Neural progenitor cell (in vitro differentiated cells): ENCODE measurements around the gene KIF12. TPM values are rescaled to one million over a fixed set of nuclear protein-coding genes. Genes with fewer than 3 reads are reported as not detected.

ENCODE experiments used
- DNase-seq: peaks from one replicate; pipeline ENCODE4 v3.0.0-alpha.2; 2016; ENCODE audit warnings: low spot score
- H2AFZ ChIP-seq: fragments of 200-600 bp; sonication (generic); replicated peaks from 2 replicates; pipeline ENCODE4 v1.6.1; 2016; ENCODE audit warnings: antibody characterized with exemption
- H3F3A ChIP-seq: fragments of 200-600 bp; sonication (generic); 2 replicates; pipeline ENCODE4 v1.6.1; 2016; ENCODE audit warnings: antibody characterized with exemption, low read depth
- H3K27ac ChIP-seq: fragments of 200-600 bp; sonication (generic); 2 replicates; pipeline ENCODE4 v1.5.1; 2016; ENCODE audit warnings: mild to moderate bottlenecking
- H3K27me3 ChIP-seq: fragments of 200-600 bp; sonication (generic); 2 replicates; pipeline ENCODE4 v1.6.1; 2016; ENCODE audit warnings: mild to moderate bottlenecking, moderate library complexity
- H3K36me3 ChIP-seq: fragments of 200-600 bp; sonication (generic); 2 replicates; pipeline ENCODE4 v1.5.1; 2016
- H3K4me1 ChIP-seq: fragments of 200-600 bp; sonication (generic); 2 replicates; pipeline ENCODE4 v1.6.1; 2016; ENCODE audit warnings: mixed run types
- H3K4me2 ChIP-seq: fragments of 200-600 bp; sonication (generic); 2 replicates; pipeline ENCODE4 v1.6.1; 2016
- H3K4me3 ChIP-seq: fragments of 200-600 bp; sonication (generic); 2 replicates; pipeline ENCODE4 v1.5.1; 2016
- H3K79me2 ChIP-seq: fragments of 200-600 bp; sonication (generic); 2 replicates; pipeline ENCODE4 v1.6.1; 2016; ENCODE audit warnings: low read depth
- H3K9ac ChIP-seq: fragments of 200-600 bp; sonication (generic); 2 replicates; pipeline ENCODE4 v1.6.1; 2016
- H3K9me3 ChIP-seq: fragments of 200-600 bp; sonication (generic); 2 replicates; pipeline ENCODE4 v1.5.1; 2016; ENCODE audit warnings: low read depth
- H4K20me1 ChIP-seq: fragments of 200-600 bp; sonication (generic); 2 replicates; pipeline ENCODE4 v1.6.1; 2016; ENCODE audit warnings: low read depth
- H3K27ac Mint-ChIP-seq: 3 replicates; pipeline ENCODE4 v1.8.0; 2021; ENCODE audit warnings: mixed read lengths
- H3K27me3 Mint-ChIP-seq: 2 replicates; pipeline ENCODE4 v1.8.0; 2022; ENCODE audit warnings: low read depth, mild to moderate bottlenecking, inconsistent platforms, moderate library complexity, mixed read lengths; ENCODE audit not compliant: insufficient read depth
- H3K36me3 Mint-ChIP-seq: 3 replicates; pipeline ENCODE4 v1.8.0; 2021; ENCODE audit warnings: mixed read lengths
- H3K4me1 Mint-ChIP-seq: 3 replicates; pipeline ENCODE4 v1.8.0; 2021; ENCODE audit warnings: mixed read lengths
- H3K4me3 Mint-ChIP-seq: 3 replicates; pipeline ENCODE4 v1.8.0; 2021; ENCODE audit warnings: mild to moderate bottlenecking, moderate library complexity, mixed read lengths
- H3K9me3 Mint-ChIP-seq: 3 replicates; pipeline ENCODE4 v1.8.0; 2020; ENCODE audit warnings: mixed read lengths
- CTCF ChIP-seq: fragments of 200-600 bp; sonication (generic); IDR thresholded peaks from 2 replicates; pipeline ENCODE4 v1.5.1; 2017; ENCODE audit warnings: antibody characterized with exemption, mild to moderate bottlenecking
- EZH2 ChIP-seq: fragments of 200-600 bp; sonication (generic); IDR thresholded peaks from 2 replicates; pipeline ENCODE4 v1.6.1; 2017; ENCODE audit warnings: antibody characterized with exemption, mild to moderate bottlenecking, moderate library complexity
- EZH2phosphoT487 ChIP-seq: fragments of 200-600 bp; sonication (generic); IDR thresholded peaks from 2 replicates; pipeline ENCODE4 v1.6.1; 2017; ENCODE audit warnings: antibody characterized with exemption
- total RNA-seq: library from RNA; depleted of rRNA; stranded (reverse); fragments of >200 nt; gene quantifications from 2 replicates; pipeline ENCODE4 v1.2.3, GENCODE V29; 2015; ENCODE audit warnings: low replicate concordance

Gene KIF12
- total RNA-seq, 1 donor from 2014 or later: 0.56 TPM

- Mint-ChIP-seq H3K4me3 (no peak overlapping the region), H3K9me3 (peaks cover 2% of the 10 kb centered on the region), H3K27me3 (no peaks in the 10 kb centered on the region), H3K36me3 (peaks cover 59% of the 10 kb centered on the region), H3K27ac (peak overlapping the region; percentile 33), H3K4me1 (peaks cover 8% of the 10 kb centered on the region)
- Histone ChIP-seq H3K9me3 (no peaks in the 10 kb centered on the region), H4K20me1 (peaks cover 3% of the 10 kb centered on the region), H3K9ac (no peak overlapping the region), H3K4me1 (no peaks in the 10 kb centered on the region), H3K4me3 (no peak overlapping the region), H3K27me3 (no peaks in the 10 kb centered on the region), H3K27ac (no peak overlapping the region), H3K79me2 (no peaks in the 10 kb centered on the region), H3F3A (no peaks in the 10 kb centered on the region), H3K36me3 (no peaks in the 10 kb centered on the region), H2AFZ (no peak overlapping the region), H3K4me2 (no peak overlapping the region)
- DNase-seq: no peak
- TF ChIP-seq CTCF (no peak), EZH2 (no peak), EZH2phosphoT487 (no peak)
Observed at GRCh38 chr9:114049441-114050225, 49.5 kb downstream of the KIF12 start.

- Mint-ChIP-seq H3K36me3 (peaks cover 64% of the 10 kb centered on the region), H3K4me3 (no peak overlapping the region), H3K27me3 (no peaks in the 10 kb centered on the region), H3K4me1 (peaks cover 3% of the 10 kb centered on the region), H3K9me3 (peaks cover 2% of the 10 kb centered on the region), H3K27ac (no peak overlapping the region)
- Histone ChIP-seq H4K20me1 (peaks cover 3% of the 10 kb centered on the region), H3K9ac (no peak overlapping the region), H3K4me2 (no peak overlapping the region), H3K79me2 (no peaks in the 10 kb centered on the region), H3K4me1 (no peaks in the 10 kb centered on the region), H3K27me3 (no peaks in the 10 kb centered on the region), H3K4me3 (no peak overlapping the region), H3K27ac (no peak overlapping the region), H2AFZ (no peak overlapping the region), H3F3A (no peaks in the 10 kb centered on the region), H3K36me3 (no peaks in the 10 kb centered on the region), H3K9me3 (no peaks in the 10 kb centered on the region)
- TF ChIP-seq EZH2phosphoT487 (no peak), CTCF (no peak), EZH2 (no peak)
- no peak for DNase-seq
Observed at GRCh38 chr9:114048533-114049415, 50.3 kb downstream of the KIF12 start.

GRCh38 chr9:114047717-114048116 lies 51.4 kb downstream of the KIF12 start:
- H3K9ac ChIP-seq: no peak overlapping the region
- no peaks in the 10 kb centered on the region for H3K27me3 ChIP-seq
- H4K20me1 ChIP-seq: peaks cover 3% of the 10 kb centered on the region
- TF ChIP-seq CTCF (peak; percentile 55), EZH2phosphoT487 (no peak)
- H3K4me2 ChIP-seq: no peak overlapping the region
- H2AFZ ChIP-seq: no peak overlapping the region
- Mint-ChIP-seq H3K27me3 (no peaks in the 10 kb centered on the region), H3K36me3 (peaks cover 67% of the 10 kb centered on the region), H3K27ac (no peak overlapping the region), H3K9me3 (peaks cover 2% of the 10 kb centered on the region), H3K4me3 (no peak overlapping the region), H3K4me1 (peaks cover 3% of the 10 kb centered on the region)
- H3K36me3 ChIP-seq: no peaks in the 10 kb centered on the region
- H3K9me3 ChIP-seq: no peaks in the 10 kb centered on the region
- DNase-seq: peak; percentile 49
- H3F3A ChIP-seq: no peaks in the 10 kb centered on the region
- H3K4me1 ChIP-seq: no peaks in the 10 kb centered on the region
- H3K27ac ChIP-seq: no peak overlapping the region
- H3K4me3 ChIP-seq: no peak overlapping the region
- H3K79me2 ChIP-seq: no peaks in the 10 kb centered on the region
